K562 (cell line): Measurements from ENCODE around the gene RWDD1. TPM values are rescaled to one million over a fixed set of nuclear protein-coding genes. Genes with fewer than 3 reads are reported as not detected.

Source experiments
- BCL6 ChIP-seq: fragments of 250-450 bp; sonication (Bioruptor Pico); IDR thresholded peaks from 2 replicates; pipeline ENCODE4 v1.4.0; 2020
- DIDO1 ChIP-seq: fragments of 450-650 bp; IDR thresholded peaks from 2 replicates; pipeline ENCODE4 v1.6.1; 2016; ENCODE audit warnings: low read depth, missing biosample characterization, missing genetic modification characterization
- ELF2 ChIP-seq: fragments of 250-450 bp; sonication (Bioruptor Pico); IDR thresholded peaks from 2 replicates; pipeline ENCODE4 v1.5.0; 2021; ENCODE audit warnings: mild to moderate bottlenecking
- ETV6 ChIP-seq, 3 experiments: fragments of 150-350 bp in 1 of 3; sonication (generic) in 1 of 3; formaldehyde crosslinking in 1 of 3; IDR thresholded peaks; 2 replicates each; pipeline versions ENCODE4 v1.6.1 to v1.8.0; 2014 to 2022; ENCODE audit warnings: borderline replicate concordance in 2 of 3, low read depth in 2 of 3, antibody characterized with exemption in 1 of 3, low read length in 1 of 3, mild to moderate bottlenecking in 1 of 3, missing genetic modification reagents in 1 of 3
- FOSL1 ChIP-seq: fragments of 200-800 bp; sonication (Bioruptor generic); conservative IDR thresholded peaks from 2 replicates; pipeline ENCODE4 v1.6.1; 2016; ENCODE audit warnings: missing genetic modification characterization, missing compliant biosample characterization
- HMG20A ChIP-seq: fragments of 450-650 bp; formaldehyde crosslinking; conservative IDR thresholded peaks from 2 replicates; pipeline ENCODE4 v1.4.0; 2020; ENCODE audit warnings: mild to moderate bottlenecking, mixed read lengths
- MTA3 ChIP-seq: fragments of 450-650 bp; formaldehyde crosslinking; IDR thresholded peaks from 2 replicates; pipeline ENCODE4 v1.6.1; 2017; ENCODE audit warnings: mild to moderate bottlenecking, borderline replicate concordance
- NELFE ChIP-seq: IDR thresholded peaks from 2 replicates; pipeline ENCODE4 v1.6.1; 2011; ENCODE audit warnings: mild to moderate bottlenecking; ENCODE audit not compliant: insufficient read depth, insufficient read length
- POLR2AphosphoS2 ChIP-seq: IDR thresholded peaks from 2 replicates; pipeline ENCODE4 v1.6.1; 2012; ENCODE audit warnings: low read length, improper control_type of control experiment
- POLR2AphosphoS5 ChIP-seq: IDR thresholded peaks from 2 replicates; pipeline ENCODE4 v1.6.1; 2011; ENCODE audit warnings: mild to moderate bottlenecking, low read depth, low read length, moderate library complexity; ENCODE audit not compliant: control insufficient read depth, insufficient read depth
- SLC30A9 ChIP-seq: fragments of 250-450 bp; sonication (Bioruptor Pico); IDR thresholded peaks from 2 replicates; pipeline ENCODE4 v1.8.0; 2022; ENCODE audit warnings: mild to moderate bottlenecking, moderate library complexity
- SRSF9 ChIP-seq: fragments of 200-400 bp; formaldehyde crosslinking; IDR thresholded peaks from 2 replicates; pipeline ENCODE4 v1.6.1; 2017; ENCODE audit warnings: low read depth, low read length, borderline replicate concordance
- TBP ChIP-seq: optimal IDR thresholded peaks from 2 replicates; pipeline ENCODE3; 2011; ENCODE audit warnings: low read depth, low read length, improper control_type of control experiment
- ZBTB8A ChIP-seq: fragments of 450-650 bp; IDR thresholded peaks from 2 replicates; pipeline ENCODE4 v1.6.1; 2018; ENCODE audit warnings: mild to moderate bottlenecking, moderate library complexity; ENCODE audit not compliant: partially characterized antibody
- ZNF24 ChIP-seq: fragments of 450-650 bp; IDR thresholded peaks from 2 replicates; pipeline ENCODE4 v1.6.1; 2016
- ZNF668 ChIP-seq: fragments of 250-450 bp; sonication (Bioruptor Pico); IDR thresholded peaks from 2 replicates; pipeline ENCODE4 v1.8.0; 2022; ENCODE audit warnings: mild to moderate bottlenecking, inconsistent platforms
- polyA plus RNA-seq, 8 experiments: library from polyadenylated mRNA; depleted of rRNA in 4 of 8; stranded (reverse) in 5 of 8; unstranded in 3 of 8; fragments of >200 nt; fragmentation: Nextera tagmentation in 2 of 8; fragmentation: Illumina TruSeq in 1 of 8; extraction: Ambion mirVana in 2 of 8; extraction: Trizol in 1 of 8; gene quantifications; 2 replicates each; pipeline versions ENCODE4 v1.2.1 to v1.2.3, GENCODE V29; 2011 to 2014; ENCODE audit warnings: inconsistent platforms in 1 of 8, missing spikeins in 1 of 8
- total RNA-seq, 7 experiments: library from RNA; depleted of rRNA in 6 of 7; stranded (reverse); fragments of >200 nt in 6 of 7; fragmentation: Illumina TruSeq in 2 of 7; extraction: Trizol in 2 of 7; gene quantifications; 2 replicates each; pipeline versions ENCODE4 v1.2.1 to v1.2.3, GENCODE V29; 2011 to 2021; ENCODE audit warnings: low replicate concordance in 1 of 7
- TF ChIP-seq, protein P1 (sequence below): fragments of 200-800 bp; sonication (Bioruptor generic); IDR thresholded peaks from 2 replicates; pipeline ENCODE4 v1.6.1; 2017; ENCODE audit warnings: missing genetic modification characterization, missing compliant biosample characterization
- TF ChIP-seq, protein P2 (sequence below), 2 experiments: fragments of 450-650 bp in 1 of 2; sonication (generic) in 1 of 2; formaldehyde crosslinking in 1 of 2; IDR thresholded peaks in 1 of 2; conservative IDR thresholded peaks in 1 of 2; 2 replicates each; pipeline versions ENCODE4 v1.6.1 to v1.8.1; 2016 to 2023; ENCODE audit warnings: mild to moderate bottlenecking in 2 of 2, moderate library complexity in 2 of 2, inconsistent platforms in 1 of 2, missing genetic modification reagents in 1 of 2
- TF ChIP-seq, protein P3 (sequence below), 2 experiments: fragments of 250-450 bp in 1 of 2; fragments of 450-650 bp in 1 of 2; sonication (Bioruptor Pico) in 1 of 2; IDR thresholded peaks; 2 replicates each; pipeline versions ENCODE4 v1.6.1 to v1.8.0; 2016 to 2021; ENCODE audit warnings: mild to moderate bottlenecking in 2 of 2, moderate library complexity in 2 of 2, missing compliant biosample characterization in 1 of 2, missing genetic modification characterization in 1 of 2
- TF ChIP-seq, protein P4 (sequence below), 2 experiments: fragments of 450-650 bp; IDR thresholded peaks; 2 replicates each; pipeline ENCODE4 v1.6.1; 2016
- TF ChIP-seq, protein P5 (sequence below): IDR thresholded peaks from 3 replicates; pipeline ENCODE4 v1.6.1; 2011; ENCODE audit warnings: borderline replicate concordance, mild to moderate bottlenecking; ENCODE audit not compliant: insufficient read length, insufficient read depth

RWDD1 gene
- total and polyA plus RNA-seq, 9 of the 15 experiments (the other 6 are each of a cell fraction or from before 2014, with no cell fraction given): 31.9 to 89.8 (median 48.7) TPM

DNA sequence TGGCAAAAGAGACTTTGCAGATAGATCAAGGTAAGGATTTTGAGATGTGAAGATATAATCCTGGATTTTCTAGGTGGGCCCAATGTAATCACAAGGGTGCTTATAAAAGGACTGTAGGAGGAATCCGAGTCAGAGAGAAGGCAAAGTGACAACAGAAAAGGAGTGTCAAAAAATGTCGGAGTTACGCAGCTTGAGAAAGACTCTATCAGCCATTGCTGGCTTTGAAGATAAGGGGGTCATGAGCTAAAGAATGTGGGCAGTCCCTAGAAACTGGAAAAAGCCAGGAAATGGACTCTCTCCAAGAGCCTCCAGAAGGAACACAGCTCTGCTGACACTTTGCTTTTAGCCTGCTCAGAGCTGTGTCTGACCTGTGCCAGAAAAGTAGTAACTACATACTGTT is 8.7 kb upstream of the RWDD1 start (continued):
- TF ChIP-seq ZNF24: no peak
- no peak for TF ChIP-seq ETV6 (IDR thresholded peaks at IDR 0.05; ENCODE audit: borderline replicate concordance in 1 of 2, low read depth in 2 of 2, low read length in 1 of 2)
- TF ChIP-seq ETV6 (CRISPR knock-in tag; IDR thresholded peaks at IDR 0.05; ENCODE audit: borderline replicate concordance): no peak
- TF ChIP-seq TBP: no peak
- TF ChIP-seq, protein P1, sequence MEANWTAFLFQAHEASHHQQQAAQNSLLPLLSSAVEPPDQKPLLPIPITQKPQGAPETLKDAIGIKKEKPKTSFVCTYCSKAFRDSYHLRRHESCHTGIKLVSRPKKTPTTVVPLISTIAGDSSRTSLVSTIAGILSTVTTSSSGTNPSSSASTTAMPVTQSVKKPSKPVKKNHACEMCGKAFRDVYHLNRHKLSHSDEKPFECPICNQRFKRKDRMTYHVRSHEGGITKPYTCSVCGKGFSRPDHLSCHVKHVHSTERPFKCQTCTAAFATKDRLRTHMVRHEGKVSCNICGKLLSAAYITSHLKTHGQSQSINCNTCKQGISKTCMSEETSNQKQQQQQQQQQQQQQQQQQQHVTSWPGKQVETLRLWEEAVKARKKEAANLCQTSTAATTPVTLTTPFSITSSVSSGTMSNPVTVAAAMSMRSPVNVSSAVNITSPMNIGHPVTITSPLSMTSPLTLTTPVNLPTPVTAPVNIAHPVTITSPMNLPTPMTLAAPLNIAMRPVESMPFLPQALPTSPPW: peak; percentile 40; the same call in 1 of the 2 replicates
- TF ChIP-seq, protein P2, sequence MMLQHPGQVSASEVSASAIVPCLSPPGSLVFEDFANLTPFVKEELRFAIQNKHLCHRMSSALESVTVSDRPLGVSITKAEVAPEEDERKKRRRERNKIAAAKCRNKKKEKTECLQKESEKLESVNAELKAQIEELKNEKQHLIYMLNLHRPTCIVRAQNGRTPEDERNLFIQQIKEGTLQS (IDR thresholded peaks at IDR 0.05): no peak
- TF ChIP-seq, protein P2 (CRISPR knock-in tag; conservative IDR thresholded peaks at IDR 0.05): no peak
- TF ChIP-seq ELF2: no peak
- no peak for TF ChIP-seq DIDO1 (tag)
- TF ChIP-seq POLR2AphosphoS5: peak; percentile 36; the same call in 1 of the 2 replicates
- TF ChIP-seq NELFE: no peak
- TF ChIP-seq, protein P3, sequence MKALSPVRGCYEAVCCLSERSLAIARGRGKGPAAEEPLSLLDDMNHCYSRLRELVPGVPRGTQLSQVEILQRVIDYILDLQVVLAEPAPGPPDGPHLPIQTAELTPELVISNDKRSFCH (CRISPR knock-in tag; IDR thresholded peaks at IDR 0.05): no peak
- TF ChIP-seq, protein P3 (tag; IDR thresholded peaks at IDR 0.05): 0 out of 2 replicates have a peak, but pooled peaks have one; percentile 19
- no peak for TF ChIP-seq ZNF668
- TF ChIP-seq SLC30A9 (CRISPR knock-in tag): no peak
- TF ChIP-seq, protein P4, sequence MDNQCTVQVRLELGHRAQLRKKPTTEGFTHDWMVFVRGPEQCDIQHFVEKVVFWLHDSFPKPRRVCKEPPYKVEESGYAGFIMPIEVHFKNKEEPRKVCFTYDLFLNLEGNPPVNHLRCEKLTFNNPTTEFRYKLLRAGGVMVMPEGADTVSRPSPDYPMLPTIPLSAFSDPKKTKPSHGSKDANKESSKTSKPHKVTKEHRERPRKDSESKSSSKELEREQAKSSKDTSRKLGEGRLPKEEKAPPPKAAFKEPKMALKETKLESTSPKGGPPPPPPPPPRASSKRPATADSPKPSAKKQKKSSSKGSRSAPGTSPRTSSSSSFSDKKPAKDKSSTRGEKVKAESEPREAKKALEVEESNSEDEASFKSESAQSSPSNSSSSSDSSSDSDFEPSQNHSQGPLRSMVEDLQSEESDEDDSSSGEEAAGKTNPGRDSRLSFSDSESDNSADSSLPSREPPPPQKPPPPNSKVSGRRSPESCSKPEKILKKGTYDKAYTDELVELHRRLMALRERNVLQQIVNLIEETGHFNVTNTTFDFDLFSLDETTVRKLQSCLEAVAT (IDR thresholded peaks at IDR 0.05): no peak
- TF ChIP-seq POLR2AphosphoS2: no peak
- 0 out of 2 replicates have a peak, but pooled peaks have one; percentile 18 for TF ChIP-seq FOSL1
- TF ChIP-seq HMG20A (CRISPR knock-in tag): no peak
- no peak for TF ChIP-seq MTA3
- TF ChIP-seq ZBTB8A: no peak
- TF ChIP-seq, protein P5, sequence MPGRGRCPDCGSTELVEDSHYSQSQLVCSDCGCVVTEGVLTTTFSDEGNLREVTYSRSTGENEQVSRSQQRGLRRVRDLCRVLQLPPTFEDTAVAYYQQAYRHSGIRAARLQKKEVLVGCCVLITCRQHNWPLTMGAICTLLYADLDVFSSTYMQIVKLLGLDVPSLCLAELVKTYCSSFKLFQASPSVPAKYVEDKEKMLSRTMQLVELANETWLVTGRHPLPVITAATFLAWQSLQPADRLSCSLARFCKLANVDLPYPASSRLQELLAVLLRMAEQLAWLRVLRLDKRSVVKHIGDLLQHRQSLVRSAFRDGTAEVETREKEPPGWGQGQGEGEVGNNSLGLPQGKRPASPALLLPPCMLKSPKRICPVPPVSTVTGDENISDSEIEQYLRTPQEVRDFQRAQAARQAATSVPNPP: no peak
- no peak for TF ChIP-seq SRSF9
- TF ChIP-seq BCL6 (CRISPR knock-in tag): no peak
